Endothelial cell of umbilical vein (primary cell): ENCODE measurements around the gene PCDHGC3. TPM values are rescaled to one million over a fixed set of nuclear protein-coding genes. Genes with fewer than 3 reads are reported as not detected.

Experiments
- BruUV-seq: library from RNA; stranded (reverse); fragments of 400-500 nt; replicated peaks from 2 replicates; lab custom pipeline; 2021; lab: Mats Ljungman, UMichigan
- CTCF ChIA-PET: fragments of 300-600, 350-600 bp; sonication (Branson Sonifier 250); formaldehyde crosslinking; loops from one replicate; lab custom pipeline; 2021; ENCODE audit warnings: antibody characterized with exemption, inconsistent platforms; lab: Charles Lee
- POLR2A ChIA-PET: fragments of 300-600, 350-600 bp; sonication (Branson Sonifier 250); formaldehyde crosslinking; loops from one replicate; lab custom pipeline; 2021; ENCODE audit warnings: antibody characterized with exemption, inconsistent platforms; lab: Charles Lee
- DNase-seq: peaks from one replicate; pipeline ENCODE4 v3.0.0-alpha.2; 2011; ENCODE audit warnings: low read depth, low spot score
- FAIRE-seq: peaks from 2 replicates; lab custom pipeline; 2011; peaks lifted over from hg19 to GRCh38; lab: Jason Lieb, UNC
- H2AFZ ChIP-seq: 2 replicates; pipeline ENCODE4 v1.6.0; 2012; ENCODE audit warnings: low read depth, low read length, control low read depth, inconsistent platforms
- H3K27ac ChIP-seq: 2 replicates; pipeline ENCODE4 v1.5.1; 2011; ENCODE audit warnings: low read depth, mild to moderate bottlenecking, control low read depth, low read length, moderate library complexity; ENCODE audit not compliant: insufficient read depth
- H3K27me3 ChIP-seq, 2 experiments: 2 replicates each; pipeline versions ENCODE4 v1.6.0 to v1.6.1; 2011; ENCODE audit warnings: low read length in 2 of 2, mixed read lengths in 1 of 2; ENCODE audit not compliant: control insufficient read depth in 2 of 2, insufficient read depth in 2 of 2
- H3K36me3 ChIP-seq, 2 experiments: 2 replicates in 1 of 2; 3 replicates in 1 of 2; pipeline ENCODE4 v1.5.1; 2011; ENCODE audit warnings: low read length in 2 of 2, mild to moderate bottlenecking in 1 of 2, moderate library complexity in 1 of 2; ENCODE audit not compliant: control insufficient read depth in 2 of 2, insufficient read depth in 2 of 2; ENCODE audit errors: extremely low read depth in 1 of 2
- H3K4me1 ChIP-seq: 3 replicates; pipeline ENCODE4 v1.5.1; 2011; ENCODE audit warnings: mild to moderate bottlenecking, low read length; ENCODE audit not compliant: control insufficient read depth, insufficient read depth; ENCODE audit errors: extremely low read depth
- H3K4me2 ChIP-seq: 2 replicates; pipeline ENCODE4 v1.6.1; 2011; ENCODE audit warnings: low read length, control low read depth, mixed read lengths; ENCODE audit not compliant: insufficient read depth
- H3K4me3 ChIP-seq, 3 experiments: fragments of 200-600 bp in 1 of 3; sonication (generic), shearing (Covaris generic) in 1 of 3; replicated peaks in 1 of 3; 2 replicates each; pipeline ENCODE4 v1.5.1; 2011 to 2016; ENCODE audit warnings: control low read depth in 3 of 3, low read length in 3 of 3, mild to moderate bottlenecking in 2 of 3, inconsistent platforms in 1 of 3, low read depth in 1 of 3, moderate library complexity in 1 of 3; ENCODE audit not compliant: insufficient read depth in 1 of 3
- H3K79me2 ChIP-seq: 2 replicates; pipeline ENCODE4 v1.6.0; 2012; ENCODE audit warnings: low read length, inconsistent platforms; ENCODE audit not compliant: control insufficient read depth, insufficient read depth
- H3K9ac ChIP-seq: replicated peaks from 2 replicates; pipeline ENCODE3; 2011; ENCODE audit warnings: low read length, control low read depth; ENCODE audit not compliant: insufficient read depth; ENCODE audit errors: extremely low read depth
- H3K9me1 ChIP-seq: replicated peaks from 3 replicates; pipeline ENCODE4 v1.6.0; 2011; ENCODE audit warnings: mild to moderate bottlenecking, low read length; ENCODE audit not compliant: control insufficient read depth, insufficient read depth; ENCODE audit errors: extremely low read depth
- H3K9me3 ChIP-seq: replicated peaks from 2 replicates; pipeline ENCODE4 v1.5.1; 2012; ENCODE audit warnings: low read length, inconsistent platforms; ENCODE audit not compliant: control insufficient read depth, insufficient read depth
- H4K20me1 ChIP-seq: replicated peaks from 2 replicates; pipeline ENCODE3; 2011; ENCODE audit warnings: mild to moderate bottlenecking, low read length; ENCODE audit not compliant: control insufficient read depth, insufficient read depth; ENCODE audit errors: extremely low read depth
- EZH2 ChIP-seq: IDR thresholded peaks from 2 replicates; pipeline ENCODE4 v1.6.1; 2012; ENCODE audit warnings: borderline replicate concordance, low read depth, mild to moderate bottlenecking, moderate library complexity, low read length, inconsistent platforms; ENCODE audit not compliant: severe bottlenecking
- FOS ChIP-seq: IDR thresholded peaks from 2 replicates; pipeline ENCODE4 v1.6.1; 2011; ENCODE audit warnings: mild to moderate bottlenecking, low read length, moderate library complexity, borderline replicate concordance; ENCODE audit not compliant: insufficient read depth
- GATA2 ChIP-seq: IDR thresholded peaks from 2 replicates; pipeline ENCODE4 v1.7.0; 2011; ENCODE audit warnings: low read depth, mild to moderate bottlenecking, moderate library complexity, mixed read lengths, low read length; ENCODE audit not compliant: insufficient read length, insufficient read depth
- JUN ChIP-seq: IDR thresholded peaks from 2 replicates; pipeline ENCODE4 v1.6.1; 2011; ENCODE audit warnings: borderline replicate concordance, low read depth; ENCODE audit not compliant: insufficient read length, insufficient read depth
- MYC ChIP-seq: IDR thresholded peaks from one replicate; pipeline ENCODE4 v1.6.1; 2011; ENCODE audit warnings: mild to moderate bottlenecking, low read depth, low read length
- POLR2A ChIP-seq: IDR thresholded peaks from 2 replicates; pipeline ENCODE4 v1.6.1; 2012; ENCODE audit warnings: low read depth, mild to moderate bottlenecking, control low read depth, low read length
- POLR2AphosphoS5 ChIP-seq: IDR thresholded peaks from 2 replicates; pipeline ENCODE4 v1.6.1; 2012; ENCODE audit warnings: low read depth, mild to moderate bottlenecking, control low read depth, low read length, moderate library complexity; ENCODE audit not compliant: insufficient read depth
- dilution Hi-C: fragments of 300-500 bp; cut with MboI; formaldehyde crosslinking; loops from one replicate; pipeline ENCODE4 v1.15.0; 2019; ENCODE audit warnings: low sequenced_read_pairs; ENCODE audit not compliant: extremely low pct_ligation_motif_present
- intact Hi-C: fragments of 100-400 bp; cut with micrococcal nuclease; formaldehyde crosslinking; loops from one replicate; pipeline ENCODE4 v1.10.0; 2022
- polyA plus RNA-seq, 4 experiments: library from polyadenylated mRNA; depleted of rRNA in 3 of 4; stranded (reverse) in 3 of 4; unstranded in 1 of 4; fragments of >200 nt; gene quantifications; 2 replicates each; pipeline versions ENCODE4 v1.2.1 to v1.2.3, GENCODE V29; 2011 to 2012; ENCODE audit warnings: missing spikeins in 1 of 4
- total RNA-seq: library from RNA; stranded (reverse); gene quantifications from 2 replicates; pipeline ENCODE4 v1.2.3, GENCODE V29; 2021
- TF ChIP-seq, protein P1 (sequence below): IDR thresholded peaks from 2 replicates; pipeline ENCODE4 v1.6.1; 2011; ENCODE audit not compliant: insufficient read depth, insufficient read length
- TF ChIP-seq, protein P2 (sequence below), 2 donors: IDR thresholded peaks; 1 replicate in 1 of 2; 2 replicates in 1 of 2; pipeline ENCODE4 v1.5.1; 2011; ENCODE audit warnings: low read length in 2 of 2, mild to moderate bottlenecking in 2 of 2, moderate library complexity in 2 of 2, control low read depth in 1 of 2, inconsistent platforms in 1 of 2, low read depth in 1 of 2; ENCODE audit not compliant: insufficient read depth in 1 of 2; ENCODE audit errors: extremely low read depth in 1 of 2

Gene PCDHGC3
- total and polyA plus RNA-seq, 2 donors (not counting 3 experiments of a cell fraction or from before 2014, with no cell fraction given) = 9.2 to 36.1 TPM

DNA sequence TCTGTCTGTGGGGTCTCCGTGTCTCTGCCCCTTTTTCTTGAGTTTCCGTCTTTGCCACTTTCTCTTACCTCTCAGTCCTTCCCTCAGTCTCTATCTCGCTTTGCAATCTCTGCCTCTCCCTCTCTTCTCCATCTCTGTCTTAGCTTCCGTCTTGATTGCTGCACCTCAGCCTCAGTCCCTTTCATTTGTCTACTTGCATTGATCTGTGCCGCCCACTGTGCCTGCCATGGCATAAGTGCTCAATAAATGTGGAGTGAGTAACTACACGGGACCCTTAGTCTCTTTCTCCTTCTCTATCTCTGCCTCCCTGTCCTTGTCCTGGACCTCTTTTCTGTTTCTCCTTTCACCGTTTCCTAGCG, 19.7 kb downstream of the PCDHGC3 start:
- Histone ChIP-seq H3K4me1 (no peaks in the 10 kb centered on the region), H3K9ac (no peak overlapping the region), H3K27me3 (peaks cover 10 to 23% of the 10 kb centered on the region in 2 experiments), H3K9me1 (no peaks in the 10 kb centered on the region), H3K27ac (no peak overlapping the region), H3K79me2 (no peaks in the 10 kb centered on the region), H4K20me1 (no peaks in the 10 kb centered on the region), H3K36me3 (no peaks in the 10 kb centered on the region), H3K4me2 (no peak overlapping the region), H3K4me3 (no peak overlapping the region), H3K9me3 (no peaks in the 10 kb centered on the region), H2AFZ (no peak overlapping the region)
- no peak for TF ChIP-seq POLR2AphosphoS5
- TF ChIP-seq, protein P1, sequence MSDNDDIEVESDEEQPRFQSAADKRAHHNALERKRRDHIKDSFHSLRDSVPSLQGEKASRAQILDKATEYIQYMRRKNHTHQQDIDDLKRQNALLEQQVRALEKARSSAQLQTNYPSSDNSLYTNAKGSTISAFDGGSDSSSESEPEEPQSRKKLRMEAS = no peak
- no peak for TF ChIP-seq FOS
- TF ChIP-seq POLR2A = no peak
- TF ChIP-seq JUN = no peak
- TF ChIP-seq GATA2 = no peak
- TF ChIP-seq MYC = no peak
- no TSS peak for BruUV-seq
- FAIRE-seq = no peak
- dilution Hi-C loops (no loop called here), intact Hi-C loops (no loop called here)
- ChIA-PET CTCF (interaction anchor here (0.6 to 2.7 kb wide), 2 partner anchors 12 to 65 kb away, joined by 3 to 18 read pairs; partner anchors contain the start of gene PCDHGA12), POLR2A (no interaction called here)
- DNase-seq = no peak

DNA sequence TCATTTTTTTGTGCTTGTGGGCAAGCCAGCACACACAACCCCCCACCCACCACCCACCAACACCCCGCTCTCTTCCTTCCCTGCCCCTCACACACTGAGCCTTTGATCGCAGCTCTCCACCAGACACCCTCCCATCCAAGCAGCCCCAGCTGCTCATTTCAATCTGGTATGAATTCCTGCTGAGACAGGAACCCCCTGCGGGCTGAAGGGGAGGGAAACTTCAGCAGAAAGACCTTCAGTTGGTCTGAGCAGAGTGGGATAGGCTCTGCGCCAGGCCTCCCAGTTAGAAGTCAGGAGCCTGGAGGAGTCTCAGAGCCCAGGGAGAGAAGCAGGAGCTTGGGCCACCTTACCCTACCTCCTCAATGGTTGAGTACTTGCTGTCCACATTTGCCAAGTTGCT, 20.3 kb downstream of the PCDHGC3 start:
- H3K4me1 ChIP-seq = no peaks in the 10 kb centered on the region
- intact Hi-C loops = no loop called here
- H2AFZ ChIP-seq = no peak overlapping the region
- POLR2A ChIA-PET = no interaction called here
- H3K4me3 ChIP-seq = no peak overlapping the region
- H4K20me1 ChIP-seq = no peaks in the 10 kb centered on the region
- no peaks in the 10 kb centered on the region for H3K36me3 ChIP-seq
- H3K27me3 ChIP-seq = peaks cover 10 to 23% of the 10 kb centered on the region in 2 experiments
- H3K9ac ChIP-seq = no peak overlapping the region
- BruUV-seq = no TSS peak
- no peaks in the 10 kb centered on the region for H3K9me3 ChIP-seq
- TF ChIP-seq GATA2 = no peak
- TF ChIP-seq, protein P1 = no peak
- no peak for TF ChIP-seq FOS
- no peak for TF ChIP-seq JUN
- TF ChIP-seq MYC = no peak
- TF ChIP-seq POLR2A = no peak
- TF ChIP-seq EZH2 = no peak
- TF ChIP-seq, protein P2, sequence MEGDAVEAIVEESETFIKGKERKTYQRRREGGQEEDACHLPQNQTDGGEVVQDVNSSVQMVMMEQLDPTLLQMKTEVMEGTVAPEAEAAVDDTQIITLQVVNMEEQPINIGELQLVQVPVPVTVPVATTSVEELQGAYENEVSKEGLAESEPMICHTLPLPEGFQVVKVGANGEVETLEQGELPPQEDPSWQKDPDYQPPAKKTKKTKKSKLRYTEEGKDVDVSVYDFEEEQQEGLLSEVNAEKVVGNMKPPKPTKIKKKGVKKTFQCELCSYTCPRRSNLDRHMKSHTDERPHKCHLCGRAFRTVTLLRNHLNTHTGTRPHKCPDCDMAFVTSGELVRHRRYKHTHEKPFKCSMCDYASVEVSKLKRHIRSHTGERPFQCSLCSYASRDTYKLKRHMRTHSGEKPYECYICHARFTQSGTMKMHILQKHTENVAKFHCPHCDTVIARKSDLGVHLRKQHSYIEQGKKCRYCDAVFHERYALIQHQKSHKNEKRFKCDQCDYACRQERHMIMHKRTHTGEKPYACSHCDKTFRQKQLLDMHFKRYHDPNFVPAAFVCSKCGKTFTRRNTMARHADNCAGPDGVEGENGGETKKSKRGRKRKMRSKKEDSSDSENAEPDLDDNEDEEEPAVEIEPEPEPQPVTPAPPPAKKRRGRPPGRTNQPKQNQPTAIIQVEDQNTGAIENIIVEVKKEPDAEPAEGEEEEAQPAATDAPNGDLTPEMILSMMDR (IDR thresholded peaks at IDR 0.05; ENCODE audit: extremely low read depth in 1 of 2, insufficient read depth in 1 of 2, low read depth in 1 of 2, low read length in 2 of 2) = no peak
- no peak for TF ChIP-seq POLR2AphosphoS5
- CTCF ChIA-PET = interaction anchor here (0.6 to 1.8 kb wide), 4 partner anchors 10 to 65 kb away, joined by 3 to 7 read pairs (median 4); partner anchors contain the start of genes PCDHGA12 and PCDHGC3
- DNase-seq (no peak), FAIRE-seq (no peak)
- H3K9me1 ChIP-seq = no peaks in the 10 kb centered on the region
- no peak overlapping the region for H3K4me2 ChIP-seq
- H3K79me2 ChIP-seq = no peaks in the 10 kb centered on the region
- no peak overlapping the region for H3K27ac ChIP-seq
- dilution Hi-C loops = no loop called here
